Measurements from ENCODE around the gene RPS13. TPM values are rescaled to one million over a fixed set of nuclear protein-coding genes. Genes with fewer than 3 reads are reported as not detected.
A peak's percentile ranks its signal among the peaks of the same experiment; 100 is the strongest.
"Not testable (repeated sequence)": the region's sequence is repeated elsewhere in the genome, so short reads cannot be mapped to it uniquely, and the experiment has no call there.

RPS13 gene
- total RNA-seq, 2 donors from 2014 or later, result 882 to 1,308 TPM

DNA sequence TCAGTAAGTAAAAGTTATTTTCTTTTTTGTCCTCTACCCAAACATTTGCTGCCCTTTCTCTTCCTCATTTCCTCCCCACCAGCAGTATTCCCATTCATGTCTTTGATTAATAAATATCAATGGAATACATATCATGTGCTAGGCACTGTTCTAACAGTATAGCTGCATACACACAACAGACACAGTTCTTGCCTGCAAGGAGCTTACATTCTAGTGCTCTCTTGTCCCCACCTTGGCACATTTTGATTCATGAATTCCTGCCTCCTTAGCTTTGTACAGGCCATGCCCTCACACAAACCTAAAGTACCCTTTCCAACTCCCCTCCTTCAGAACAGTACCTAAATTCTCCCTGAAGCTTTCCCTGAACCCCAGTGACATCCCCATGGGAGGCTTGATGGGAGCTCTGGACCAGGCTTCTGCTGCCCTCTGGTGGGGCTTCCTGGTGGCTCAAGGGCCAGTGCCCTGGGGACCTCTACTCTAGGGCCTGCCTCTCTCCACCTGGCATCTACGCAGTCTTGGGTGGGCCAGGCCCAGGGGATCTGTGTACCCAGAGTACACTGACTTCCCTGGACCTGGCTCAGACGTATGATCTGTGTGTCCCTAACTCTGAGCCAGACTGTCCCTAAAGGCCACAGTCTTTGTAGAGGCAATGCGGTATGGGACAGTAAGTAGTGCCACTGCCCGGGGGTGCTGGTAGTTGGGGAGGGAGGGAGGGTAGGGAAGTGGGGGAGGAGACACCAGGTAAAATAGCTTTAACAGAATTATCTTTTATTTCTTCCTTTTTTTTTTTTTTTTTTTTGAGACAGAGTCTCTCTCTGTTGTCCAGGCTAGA is 14.1 kb downstream of the RPS13 start:
- no peak overlapping the region for H3K4me3 ChIP-seq
- no peak overlapping the region for H3K27ac ChIP-seq
- H3K9me3 ChIP-seq, result no peaks in the 10 kb centered on the region
- no peaks in the 10 kb centered on the region for H3K4me1 ChIP-seq (replicated peaks)
- no peak for TF ChIP-seq POLR2A (IDR thresholded peaks at IDR 0.05)
- TF ChIP-seq, protein P1, sequence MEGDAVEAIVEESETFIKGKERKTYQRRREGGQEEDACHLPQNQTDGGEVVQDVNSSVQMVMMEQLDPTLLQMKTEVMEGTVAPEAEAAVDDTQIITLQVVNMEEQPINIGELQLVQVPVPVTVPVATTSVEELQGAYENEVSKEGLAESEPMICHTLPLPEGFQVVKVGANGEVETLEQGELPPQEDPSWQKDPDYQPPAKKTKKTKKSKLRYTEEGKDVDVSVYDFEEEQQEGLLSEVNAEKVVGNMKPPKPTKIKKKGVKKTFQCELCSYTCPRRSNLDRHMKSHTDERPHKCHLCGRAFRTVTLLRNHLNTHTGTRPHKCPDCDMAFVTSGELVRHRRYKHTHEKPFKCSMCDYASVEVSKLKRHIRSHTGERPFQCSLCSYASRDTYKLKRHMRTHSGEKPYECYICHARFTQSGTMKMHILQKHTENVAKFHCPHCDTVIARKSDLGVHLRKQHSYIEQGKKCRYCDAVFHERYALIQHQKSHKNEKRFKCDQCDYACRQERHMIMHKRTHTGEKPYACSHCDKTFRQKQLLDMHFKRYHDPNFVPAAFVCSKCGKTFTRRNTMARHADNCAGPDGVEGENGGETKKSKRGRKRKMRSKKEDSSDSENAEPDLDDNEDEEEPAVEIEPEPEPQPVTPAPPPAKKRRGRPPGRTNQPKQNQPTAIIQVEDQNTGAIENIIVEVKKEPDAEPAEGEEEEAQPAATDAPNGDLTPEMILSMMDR (IDR thresholded peaks at IDR 0.05), result peak; percentile 55 to 83 (median 81)
- intact Hi-C loops (cut with DNase I), result loop anchor here (5.0 to 10.0 kb wide), 3 partner anchors 116 to 279 kb away; no protein-coding TSS in a partner anchor
- no peaks in the 10 kb centered on the region for H3K27me3 ChIP-seq (replicated peaks; ENCODE audit: insufficient read depth)
- no peaks in the 10 kb centered on the region for H3K36me3 ChIP-seq
- DNase-seq (ENCODE audit: low spot score), result peak; percentile 50
- 78% methylated on average over 4 of the region's 4 CpGs for WGBS

DNA sequence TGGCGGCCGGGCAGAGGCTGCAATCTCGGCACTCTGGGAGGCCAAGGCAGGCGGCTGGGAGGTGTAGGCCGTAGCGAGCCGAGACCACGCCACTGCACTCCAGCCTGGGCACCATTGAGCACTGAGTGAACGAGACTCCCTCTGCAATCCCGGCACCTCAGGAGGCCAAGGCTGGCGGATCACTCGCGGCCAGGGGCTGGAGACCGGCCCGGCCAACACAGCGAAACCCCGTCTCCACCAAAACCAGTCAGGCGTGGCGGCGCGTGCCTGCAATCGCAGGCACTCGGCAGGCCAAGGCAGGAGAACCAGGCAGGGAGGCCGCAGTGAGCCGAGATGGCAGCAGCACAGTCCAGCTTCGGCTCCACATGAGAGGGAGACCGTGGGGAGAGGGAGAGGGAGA is 26.3 kb downstream of the RPS13 start:
- H3K4me1 ChIP-seq (replicated peaks); H3K4me3 ChIP-seq; H3K9me3 ChIP-seq; DNase-seq (ENCODE audit: low spot score); H3K27ac ChIP-seq; intact Hi-C loops (cut with DNase I); H3K27me3 ChIP-seq (replicated peaks; ENCODE audit: insufficient read depth); H3K36me3 ChIP-seq: not testable (repeated sequence)
- WGBS, result 87% methylated on average over 9 of the region's 27 CpGs

DNA sequence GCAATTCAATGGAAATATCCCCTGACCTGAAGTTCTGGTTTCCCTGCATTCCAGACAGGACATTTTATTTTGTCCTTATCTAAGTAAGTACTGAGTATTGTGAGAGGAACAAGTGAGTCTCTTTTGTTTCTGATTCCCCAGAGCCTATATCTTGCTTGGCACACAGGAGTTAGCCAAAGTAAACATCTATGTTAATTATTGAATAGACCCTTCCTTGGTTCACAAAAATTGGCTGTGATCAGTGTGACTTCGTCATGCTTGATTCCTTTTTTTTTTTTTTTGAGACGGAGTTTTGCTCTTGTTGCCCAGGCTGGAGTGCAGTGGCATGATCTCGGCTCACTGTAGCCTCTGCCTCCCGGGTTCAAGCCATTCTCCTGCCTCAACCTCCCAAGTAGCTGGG is 29.0 kb downstream of the RPS13 start:
- whole genome bisulfite sequencing, result 43% methylated on average over 4 of the region's 4 CpGs
- DNase-seq (ENCODE audit: low spot score); intact Hi-C loops (cut with DNase I); H3K27ac ChIP-seq; H3K27me3 ChIP-seq (replicated peaks; ENCODE audit: insufficient read depth); H3K36me3 ChIP-seq; H3K4me3 ChIP-seq; H3K9me3 ChIP-seq; H3K4me1 ChIP-seq (replicated peaks): not testable (repeated sequence)

DNA sequence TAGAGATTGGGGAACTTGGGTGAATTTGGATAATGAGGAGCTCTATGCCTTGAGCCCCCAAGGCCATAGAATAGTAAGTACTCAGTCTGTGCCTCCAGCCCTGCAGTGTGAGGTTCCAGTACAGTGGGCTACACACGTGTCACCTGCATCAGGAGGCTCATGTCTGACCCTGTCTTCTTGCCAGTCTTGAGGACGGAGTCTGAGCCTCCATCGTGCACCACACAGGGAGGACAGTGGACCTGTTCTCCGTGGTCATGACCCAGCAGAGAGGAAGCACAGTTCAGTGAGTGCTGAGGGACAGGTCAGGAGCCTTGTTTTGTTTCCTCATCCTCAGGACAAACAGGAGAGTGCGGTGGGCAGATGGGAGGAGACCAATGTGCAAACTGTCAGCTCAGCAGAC is 30.8 kb downstream of the RPS13 start:
- intact Hi-C loops (cut with DNase I), result no loop called here
- no peaks in the 10 kb centered on the region for H3K4me1 ChIP-seq (replicated peaks)
- WGBS, result 72% methylated on average over 5 of the region's 5 CpGs
- H3K27ac ChIP-seq, result no peak overlapping the region
- DNase-seq (ENCODE audit: low spot score), result no peak
- no peaks in the 10 kb centered on the region for H3K27me3 ChIP-seq (replicated peaks; ENCODE audit: insufficient read depth)
- no peaks in the 10 kb centered on the region for H3K36me3 ChIP-seq
- TF ChIP-seq POLR2A (IDR thresholded peaks at IDR 0.05) (no peak), POLR2AphosphoS5 (IDR thresholded peaks at IDR 0.05) (no peak)
- H3K4me3 ChIP-seq, result no peak overlapping the region
- no peaks in the 10 kb centered on the region for H3K9me3 ChIP-seq

DNA sequence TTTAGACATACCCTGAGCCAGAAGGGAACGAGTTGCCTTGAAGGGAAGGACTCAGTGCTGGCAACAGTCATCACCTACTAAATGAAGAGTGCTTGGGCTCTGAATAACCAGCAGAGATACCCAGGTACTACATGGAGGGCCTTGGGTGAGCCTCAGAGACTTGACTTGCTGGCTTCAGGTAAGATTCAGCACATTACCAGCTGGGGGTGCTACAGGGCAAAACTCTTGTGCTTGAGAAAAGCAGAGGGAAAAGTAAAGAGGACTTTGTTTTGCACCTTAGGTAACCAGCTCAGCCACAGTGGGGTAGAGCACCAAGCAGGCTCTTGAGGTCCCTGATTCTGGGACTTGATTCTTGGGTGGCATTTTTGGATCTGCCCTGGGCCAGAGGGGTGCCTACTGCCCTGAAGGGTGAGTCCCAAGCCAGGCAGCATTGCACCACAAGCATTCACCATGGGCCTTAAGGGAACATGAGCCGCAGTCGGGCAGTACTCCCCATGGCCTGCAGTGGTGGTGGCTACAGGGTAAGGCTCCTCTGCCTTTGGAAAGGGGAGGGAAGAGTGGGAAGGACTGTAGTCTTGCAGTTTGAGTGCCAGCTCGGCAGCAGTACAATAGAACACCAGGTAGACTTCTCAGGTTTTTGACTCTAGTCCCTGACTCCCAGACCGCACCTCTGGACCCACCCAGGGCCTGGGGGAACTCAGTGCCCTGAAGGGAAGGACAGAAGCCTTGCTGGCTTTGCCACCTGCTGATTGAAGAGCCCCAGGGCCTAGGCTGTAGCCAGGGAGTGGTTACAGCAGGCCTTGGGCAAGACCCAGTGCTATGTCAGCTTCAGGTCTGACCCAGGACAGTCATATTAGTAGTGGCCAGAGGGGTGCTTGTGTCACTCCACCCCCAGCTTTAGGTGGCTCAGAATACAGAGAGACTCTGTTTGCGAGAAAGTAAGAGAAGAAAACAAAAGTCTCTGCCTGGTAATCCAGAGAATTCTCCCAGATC is 40.5 kb downstream of the RPS13 start:
- DNase-seq (ENCODE audit: low spot score), result no peak
- H3K4me1 ChIP-seq (replicated peaks), result no peaks in the 10 kb centered on the region
- no peaks in the 10 kb centered on the region for H3K9me3 ChIP-seq
- TF ChIP-seq POLR2A (IDR thresholded peaks at IDR 0.05) (no peak), POLR2AphosphoS5 (IDR thresholded peaks at IDR 0.05) (no peak)
- TF ChIP-seq, protein P1 (IDR thresholded peaks at IDR 0.05), result no peak
- no peaks in the 10 kb centered on the region for H3K36me3 ChIP-seq
- whole genome bisulfite sequencing, result 90% methylated on average over 6 of the region's 6 CpGs
- H3K27me3 ChIP-seq (replicated peaks; ENCODE audit: insufficient read depth), result no peaks in the 10 kb centered on the region
- intact Hi-C loops (cut with DNase I), result no loop called here
- no peak overlapping the region for H3K27ac ChIP-seq
- H3K4me3 ChIP-seq, result no peak overlapping the region

- 80% methylated on average over 10 of the region's 10 CpGs for WGBS
- H3K27me3 ChIP-seq (replicated peaks; ENCODE audit: insufficient read depth); H3K4me1 ChIP-seq (replicated peaks); H3K36me3 ChIP-seq; intact Hi-C loops (cut with DNase I); H3K27ac ChIP-seq; H3K4me3 ChIP-seq; DNase-seq (ENCODE audit: low spot score); H3K9me3 ChIP-seq: not testable (repeated sequence)
These were observed 43.4 kb downstream of the RPS13 start for GRCh38 chr11:17034027-17034426.

Measured in prostate gland (tissue), 2 donors.